DND-41 (cell line): ENCODE data around the gene SEC14L5.

Experiments used
- ATAC-seq: fragments of 200-7000 bp; cut with Tn5 transposase; 3 replicates; pipeline ENCODE4 v1.9.1; 2021; ENCODE audit warnings: low read depth; ENCODE audit not compliant: insufficient read depth
- DNase-seq: peaks from one replicate; pipeline ENCODE4 v3.0.0-alpha.2; 2020
- H2AFZ ChIP-seq: 2 replicates; pipeline ENCODE4 v1.6.0; 2012; ENCODE audit warnings: low read depth, low read length
- H3K27ac ChIP-seq: 2 replicates; pipeline ENCODE4 v1.5.1; 2012; ENCODE audit warnings: low read length, inconsistent platforms
- H3K27me3 ChIP-seq: fragments of 200-600 bp; sonication (generic); 2 replicates; pipeline ENCODE4 v1.6.0; 2012; ENCODE audit warnings: low read length, mild to moderate bottlenecking, inconsistent platforms; ENCODE audit not compliant: insufficient read depth, poor library complexity
- H3K36me3 ChIP-seq: 2 replicates; pipeline ENCODE4 v1.5.1; 2012; ENCODE audit warnings: low read length, inconsistent platforms; ENCODE audit not compliant: insufficient read depth
- H3K4me1 ChIP-seq: 2 replicates; pipeline ENCODE4 v1.5.1; 2012; ENCODE audit warnings: mild to moderate bottlenecking, low read length; ENCODE audit not compliant: insufficient read depth
- H3K4me2 ChIP-seq: 2 replicates; pipeline ENCODE4 v1.6.0; 2012; ENCODE audit warnings: mild to moderate bottlenecking, moderate library complexity, low read length, inconsistent platforms; ENCODE audit not compliant: insufficient read depth
- H3K4me3 ChIP-seq, 2 experiments: fragments of 200-600 bp in 1 of 2; shearing (Covaris generic) in 1 of 2; 2 replicates each; pipeline ENCODE4 v1.5.1; 2012 to 2016; ENCODE audit warnings: inconsistent platforms in 2 of 2, low read length in 2 of 2, mild to moderate bottlenecking in 2 of 2, low read depth in 1 of 2, moderate library complexity in 1 of 2
- H3K79me2 ChIP-seq: 2 replicates; pipeline ENCODE4 v1.6.0; 2012; ENCODE audit warnings: low read length, inconsistent platforms; ENCODE audit not compliant: insufficient read depth
- H3K9ac ChIP-seq: 2 replicates; pipeline ENCODE4 v1.6.0; 2012; ENCODE audit warnings: low read depth, mild to moderate bottlenecking, inconsistent platforms, low read length, moderate library complexity
- H3K9me3 ChIP-seq: 2 replicates; pipeline ENCODE4 v1.5.1; 2012; ENCODE audit warnings: low read length, moderate library complexity, mild to moderate bottlenecking, inconsistent platforms; ENCODE audit not compliant: insufficient read depth, severe bottlenecking
- H4K20me1 ChIP-seq: 2 replicates; pipeline ENCODE4 v1.6.0; 2012; ENCODE audit warnings: low read length; ENCODE audit not compliant: insufficient read depth
- CTCF ChIP-seq: IDR thresholded peaks from 2 replicates; pipeline ENCODE4 v1.5.1; 2012; ENCODE audit warnings: borderline replicate concordance, low read length, moderate library complexity, mild to moderate bottlenecking; ENCODE audit not compliant: poor library complexity, severe bottlenecking; ENCODE audit errors: extremely low read depth
- EZH2 ChIP-seq: IDR thresholded peaks from 3 replicates; pipeline ENCODE4 v1.6.1; 2012; ENCODE audit warnings: borderline replicate concordance, low read depth, mild to moderate bottlenecking, moderate library complexity, low read length, inconsistent platforms; ENCODE audit not compliant: severe bottlenecking

The SEC14L5 gene

GRCh38 chr16:5001571-5001970, 43.4 kb downstream of the SEC14L5 start:
- Histone ChIP-seq H3K79me2 (no peaks in the 10 kb centered on the region), H3K36me3 (no peaks in the 10 kb centered on the region), H3K4me3 (no peak overlapping the region), H4K20me1 (no peaks in the 10 kb centered on the region), H3K27me3 (no peaks in the 10 kb centered on the region), H3K4me2 (no peak overlapping the region), H2AFZ (no peak overlapping the region), H3K9me3 (no peaks in the 10 kb centered on the region), H3K4me1 (no peaks in the 10 kb centered on the region), H3K27ac (no peak overlapping the region), H3K9ac (no peak overlapping the region)
- TF ChIP-seq CTCF: no peak
- no peak for TF ChIP-seq EZH2
- no peak for ATAC-seq
- DNase-seq: no peak

GRCh38 chr16:5001986-5002385, 43.9 kb downstream of the SEC14L5 start:
- H3K36me3 ChIP-seq: no peaks in the 10 kb centered on the region
- H3K9ac ChIP-seq: no peak overlapping the region
- H3K27ac ChIP-seq: no peak overlapping the region
- DNase-seq (no peak), ATAC-seq (no peak)
- no peak overlapping the region for H3K4me3 ChIP-seq
- no peaks in the 10 kb centered on the region for H3K79me2 ChIP-seq
- no peaks in the 10 kb centered on the region for H3K27me3 ChIP-seq
- no peak overlapping the region for H2AFZ ChIP-seq
- H3K4me2 ChIP-seq: no peak overlapping the region
- no peaks in the 10 kb centered on the region for H4K20me1 ChIP-seq
- TF ChIP-seq EZH2 (no peak), CTCF (no peak)
- no peaks in the 10 kb centered on the region for H3K4me1 ChIP-seq
- no peaks in the 10 kb centered on the region for H3K9me3 ChIP-seq

- H3K4me3 ChIP-seq: no peak overlapping the region
- no peaks in the 10 kb centered on the region for H3K79me2 ChIP-seq
- no peak for ATAC-seq
- H3K9ac ChIP-seq: no peak overlapping the region
- no peaks in the 10 kb centered on the region for H3K4me1 ChIP-seq
- no peak overlapping the region for H3K27ac ChIP-seq
- H3K36me3 ChIP-seq: no peaks in the 10 kb centered on the region
- no peaks in the 10 kb centered on the region for H3K9me3 ChIP-seq
- no peak for TF ChIP-seq CTCF
- no peak for TF ChIP-seq EZH2
- no peaks in the 10 kb centered on the region for H4K20me1 ChIP-seq
- H3K4me2 ChIP-seq: no peak overlapping the region
- H3K27me3 ChIP-seq: no peaks in the 10 kb centered on the region
- no peak for DNase-seq
- no peak overlapping the region for H2AFZ ChIP-seq
Measured at GRCh38 chr16:5002699-5003143, 44.6 kb downstream of the SEC14L5 start.

GRCh38 chr16:5003211-5003610, 45.1 kb downstream of the SEC14L5 start:
- Histone ChIP-seq H3K4me3 (no peak overlapping the region), H3K27me3 (no peaks in the 10 kb centered on the region), H3K9me3 (no peaks in the 10 kb centered on the region), H4K20me1 (no peaks in the 10 kb centered on the region), H3K4me1 (no peaks in the 10 kb centered on the region), H3K9ac (no peak overlapping the region), H3K79me2 (no peaks in the 10 kb centered on the region), H3K27ac (no peak overlapping the region), H3K4me2 (no peak overlapping the region), H2AFZ (no peak overlapping the region), H3K36me3 (no peaks in the 10 kb centered on the region)
- DNase-seq: no peak
- TF ChIP-seq EZH2: no peak
- TF ChIP-seq CTCF: no peak
- ATAC-seq: no peak
